Upper lobe of right lung (tissue), 1 donor: ENCODE data around the gene OR6N1. TPM values are rescaled to one million over a fixed set of nuclear protein-coding genes. Genes with fewer than 3 reads are reported as not detected.

ENCODE experiments used
- ATAC-seq: fragments of 200-7000 bp; cut with Tn5 transposase; one replicate; pipeline ENCODE4 v1.9.1; 2020; ENCODE audit warnings: mild to moderate bottlenecking, moderate library complexity
- DNase-seq: peaks from one replicate; pipeline ENCODE4 v3.0.0-alpha.2; 2020
- H3K27ac ChIP-seq: fragments of 200-600 bp; one replicate; pipeline ENCODE4 v1.8.0; 2022
- H3K27me3 ChIP-seq: fragments of 200-600 bp; one replicate; pipeline ENCODE4 v1.8.0; 2022; ENCODE audit warnings: mild to moderate bottlenecking
- H3K36me3 ChIP-seq: fragments of 200-600 bp; one replicate; pipeline ENCODE4 v1.8.0; 2022
- H3K4me1 ChIP-seq: fragments of 200-600 bp; one replicate; pipeline ENCODE4 v1.8.0; 2022
- H3K4me3 ChIP-seq: fragments of 200-600 bp; one replicate; pipeline ENCODE4 v1.8.0; 2022; ENCODE audit warnings: mild to moderate bottlenecking
- H3K9me3 ChIP-seq: fragments of 200-600 bp; one replicate; pipeline ENCODE4 v1.8.0; 2022
- CTCF ChIP-seq: fragments of 200-600 bp; IDR thresholded peaks from one replicate; pipeline ENCODE4 v1.8.0; 2022; ENCODE audit warnings: antibody characterized with exemption
- intact Hi-C: fragments of 100-400 bp; cut with DNase I; formaldehyde crosslinking; loops from one replicate; pipeline ENCODE4 v1.11.0; 2022
- total RNA-seq: library from RNA; stranded (reverse); fragmentation: NEBNext Ultra II Directional; extraction: Animal tissue kit (Norgen Biotek cat#: 25700); gene quantifications from one replicate; pipeline ENCODE4 v1.2.1, GENCODE V29; 2021
- donor health status: DM: no; HTN: yes; CAD: no; lungs with severe emphysema.

The OR6N1 gene
- total RNA-seq, 1 donor from 2014 or later, result 2.3 TPM

- Histone ChIP-seq H3K4me1 (peaks cover 3% of the 10 kb centered on the region), H3K9me3 (no peaks in the 10 kb centered on the region), H3K36me3 (no peaks in the 10 kb centered on the region), H3K27ac (no peak overlapping the region), H3K4me3 (no peak overlapping the region), H3K27me3 (no peaks in the 10 kb centered on the region)
- DNase-seq, result no peak
- no peak for TF ChIP-seq CTCF
- ATAC-seq, result no peak
- intact Hi-C loops, result no loop called here
These were observed 35.0 kb upstream of the OR6N1 start for GRCh38 chr1:158806916-158807536.

GRCh38 chr1:158803678-158804077 lies 31.7 kb upstream of the OR6N1 start:
- H3K4me1 ChIP-seq, result no peaks in the 10 kb centered on the region
- H3K36me3 ChIP-seq, result no peaks in the 10 kb centered on the region
- H3K9me3 ChIP-seq, result no peaks in the 10 kb centered on the region
- no peaks in the 10 kb centered on the region for H3K27me3 ChIP-seq
- TF ChIP-seq CTCF, result no peak
- no peak for DNase-seq
- ATAC-seq, result no peak
- no peak overlapping the region for H3K27ac ChIP-seq
- intact Hi-C loops, result no loop called here
- H3K4me3 ChIP-seq, result no peak overlapping the region

GRCh38 chr1:158801396-158801795 lies 29.4 kb upstream of the OR6N1 start:
- H3K9me3 ChIP-seq, result no peaks in the 10 kb centered on the region
- H3K27ac ChIP-seq, result no peak overlapping the region
- no peaks in the 10 kb centered on the region for H3K27me3 ChIP-seq
- no peaks in the 10 kb centered on the region for H3K4me1 ChIP-seq
- no peak for TF ChIP-seq CTCF
- intact Hi-C loops, result no loop called here
- H3K4me3 ChIP-seq, result no peak overlapping the region
- no peak for ATAC-seq
- no peaks in the 10 kb centered on the region for H3K36me3 ChIP-seq
- DNase-seq, result no peak

- no peak for DNase-seq
- ATAC-seq, result no peak
- Histone ChIP-seq H3K27me3 (no peaks in the 10 kb centered on the region), H3K4me3 (no peak overlapping the region), H3K4me1 (no peaks in the 10 kb centered on the region), H3K9me3 (no peaks in the 10 kb centered on the region), H3K36me3 (no peaks in the 10 kb centered on the region), H3K27ac (no peak overlapping the region)
- intact Hi-C loops, result no loop called here
- TF ChIP-seq CTCF, result no peak
These were observed 28.5 kb upstream of the OR6N1 start for GRCh38 chr1:158800526-158800925.

GRCh38 chr1:158799689-158800088 lies 27.7 kb upstream of the OR6N1 start:
- no peak overlapping the region for H3K27ac ChIP-seq
- H3K4me3 ChIP-seq, result no peak overlapping the region
- H3K4me1 ChIP-seq, result no peaks in the 10 kb centered on the region
- ATAC-seq (peak; percentile 46), DNase-seq (no peak)
- H3K9me3 ChIP-seq, result no peaks in the 10 kb centered on the region
- H3K27me3 ChIP-seq, result no peaks in the 10 kb centered on the region
- intact Hi-C loops, result no loop called here
- H3K36me3 ChIP-seq, result no peaks in the 10 kb centered on the region
- TF ChIP-seq CTCF, result no peak

GRCh38 chr1:158798531-158798930 lies 26.5 kb upstream of the OR6N1 start:
- Histone ChIP-seq H3K27ac (no peak overlapping the region), H3K4me1 (no peaks in the 10 kb centered on the region), H3K36me3 (no peaks in the 10 kb centered on the region), H3K27me3 (no peaks in the 10 kb centered on the region), H3K9me3 (no peaks in the 10 kb centered on the region), H3K4me3 (no peak overlapping the region)
- TF ChIP-seq CTCF, result peak; percentile 30
- no peak for DNase-seq
- no peak for ATAC-seq
- intact Hi-C loops, result no loop called here
